Immature natural killer cell (primary cell): ENCODE measurements around the gene SUMF1. TPM values are rescaled to one million over a fixed set of nuclear protein-coding genes. Genes with fewer than 3 reads are reported as not detected.
"Not testable (repeated sequence)": the region's sequence is repeated elsewhere in the genome, so short reads cannot be mapped to it uniquely, and the experiment has no call there.

ENCODE experiments used
- DNase-seq, 3 donors: peaks; one replicate each; pipeline ENCODE4 v3.0.0; 2022; ENCODE audit warnings: mixed read lengths in 1 of 3
- H3K27ac Mint-ChIP-seq, 6 donors: one replicate each; pipeline ENCODE4 v1.8.0; 2020; ENCODE audit warnings: mixed read lengths in 6 of 6, mild to moderate bottlenecking in 5 of 6, inconsistent platforms in 4 of 6, moderate library complexity in 3 of 6
- H3K27me3 Mint-ChIP-seq, 3 donors: one replicate each; pipeline ENCODE4 v1.8.0; 2020 to 2021; ENCODE audit warnings: low read depth in 3 of 3, mild to moderate bottlenecking in 3 of 3, mixed read lengths in 3 of 3, moderate library complexity in 3 of 3, inconsistent platforms in 1 of 3
- H3K36me3 Mint-ChIP-seq, 3 donors: one replicate each; pipeline ENCODE4 v1.8.0; 2020; ENCODE audit warnings: mixed read lengths in 3 of 3, inconsistent platforms in 2 of 3, mild to moderate bottlenecking in 2 of 3
- H3K4me1 Mint-ChIP-seq, 2 donors: one replicate each; pipeline ENCODE4 v1.8.0; 2020; ENCODE audit warnings: inconsistent platforms in 2 of 2, mild to moderate bottlenecking in 2 of 2, mixed read lengths in 2 of 2, moderate library complexity in 1 of 2
- H3K4me3 Mint-ChIP-seq, 5 donors: one replicate each; pipeline ENCODE4 v1.8.0; 2020; ENCODE audit warnings: mild to moderate bottlenecking in 5 of 5, mixed read lengths in 5 of 5, inconsistent platforms in 3 of 5, moderate library complexity in 3 of 5
- H3K9me3 Mint-ChIP-seq, 6 donors: one replicate each; pipeline ENCODE4 v1.8.0; 2020; ENCODE audit warnings: mild to moderate bottlenecking in 6 of 6, mixed read lengths in 6 of 6, inconsistent platforms in 4 of 6, moderate library complexity in 3 of 6
- polyA plus RNA-seq, 3 donors: library from polyadenylated mRNA; unstranded; fragments of 300-500 nt; fragmentation: Illumina TruSeq; gene quantifications; one replicate each; pipeline ENCODE4 v1.2.3, GENCODE V29; 2021

The SUMF1 gene
- polyA plus RNA-seq, 3 donors from 2014 or later, result 38.3 to 79.9 (median 43.9) TPM

DNA sequence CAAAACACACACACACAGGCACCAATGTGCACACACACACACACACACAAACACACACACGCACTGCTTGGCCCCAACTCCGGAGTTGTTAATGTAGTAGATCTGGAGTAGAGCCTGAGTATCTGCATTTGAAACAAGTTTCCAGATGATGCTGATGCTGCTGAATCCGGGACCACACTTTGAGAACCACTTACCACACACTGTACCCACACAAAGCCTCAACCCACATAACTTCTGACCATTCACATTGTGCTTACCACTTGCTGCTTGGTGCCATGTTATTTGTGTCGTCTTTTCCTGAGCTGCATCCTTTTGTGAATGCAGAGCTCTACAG lies 127.0 kb downstream of the SUMF1 start:
- H3K4me3 Mint-ChIP-seq, result no peak overlapping the region
- no peak overlapping the region for H3K27ac Mint-ChIP-seq
- no peaks in the 10 kb centered on the region for H3K9me3 Mint-ChIP-seq
- peaks cover 6 to 9% of the 10 kb centered on the region in 2 donors for H3K4me1 Mint-ChIP-seq
- DNase-seq, result no peak
- H3K27me3 Mint-ChIP-seq, result no peaks in the 10 kb centered on the region
- H3K36me3 Mint-ChIP-seq, result peaks cover 0 to 5% (median 0%) of the 10 kb centered on the region in 3 donors

GRCh38 chr3:4338751-4339150 lies 128.3 kb downstream of the SUMF1 start:
- H3K27ac Mint-ChIP-seq, result no peak overlapping the region
- no peaks in the 10 kb centered on the region for H3K36me3 Mint-ChIP-seq
- H3K27me3 Mint-ChIP-seq, result no peaks in the 10 kb centered on the region

DNA sequence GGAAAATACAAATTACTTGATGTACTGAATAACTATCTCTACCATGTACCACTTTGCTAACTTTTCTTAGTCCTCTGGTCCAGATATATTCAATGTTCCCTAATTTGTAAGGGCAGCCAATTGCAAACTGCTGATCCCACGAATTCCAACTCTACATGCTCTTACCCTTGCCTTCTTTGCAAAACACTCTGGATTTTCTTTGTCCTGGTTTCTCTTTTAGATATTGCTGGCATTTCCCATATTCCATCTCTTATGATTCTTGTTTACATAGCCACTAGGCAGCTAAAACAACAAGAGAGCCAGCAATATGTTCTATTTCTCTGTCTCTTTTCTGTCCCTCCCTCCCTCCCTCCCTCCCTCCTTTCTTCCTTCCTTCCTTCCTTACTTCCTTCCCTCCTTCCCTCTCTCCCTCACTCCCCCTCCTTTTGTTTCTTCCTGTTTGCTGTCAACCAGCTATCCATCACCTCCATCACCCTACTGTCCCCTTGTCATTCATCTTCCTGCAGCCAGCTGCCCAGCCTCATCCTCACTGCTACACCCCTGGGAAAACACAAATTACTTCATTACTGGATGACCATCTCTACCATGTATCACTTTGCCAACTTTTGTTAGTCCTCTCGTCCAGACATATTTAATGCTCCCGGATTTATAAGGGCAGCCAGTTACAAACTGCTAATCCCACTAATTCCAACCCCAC lies 130.1 kb downstream of the SUMF1 start:
- Mint-ChIP-seq H3K4me3 (no peak overlapping the region), H3K4me1 (peaks cover 6 to 9% of the 10 kb centered on the region in 2 donors), H3K27ac (no peak overlapping the region), H3K27me3 (no peaks in the 10 kb centered on the region), H3K9me3 (no peaks in the 10 kb centered on the region), H3K36me3 (no peaks in the 10 kb centered on the region)
- DNase-seq, result no peak

More at GRCh38 chr3:4338751-4339150, 128.3 kb downstream of the SUMF1 start:
- Mint-ChIP-seq H3K4me3 (no peak overlapping the region), H3K4me1 (peaks cover 6 to 9% of the 10 kb centered on the region in 2 donors), H3K9me3 (no peaks in the 10 kb centered on the region)
- no peak for DNase-seq

DNA sequence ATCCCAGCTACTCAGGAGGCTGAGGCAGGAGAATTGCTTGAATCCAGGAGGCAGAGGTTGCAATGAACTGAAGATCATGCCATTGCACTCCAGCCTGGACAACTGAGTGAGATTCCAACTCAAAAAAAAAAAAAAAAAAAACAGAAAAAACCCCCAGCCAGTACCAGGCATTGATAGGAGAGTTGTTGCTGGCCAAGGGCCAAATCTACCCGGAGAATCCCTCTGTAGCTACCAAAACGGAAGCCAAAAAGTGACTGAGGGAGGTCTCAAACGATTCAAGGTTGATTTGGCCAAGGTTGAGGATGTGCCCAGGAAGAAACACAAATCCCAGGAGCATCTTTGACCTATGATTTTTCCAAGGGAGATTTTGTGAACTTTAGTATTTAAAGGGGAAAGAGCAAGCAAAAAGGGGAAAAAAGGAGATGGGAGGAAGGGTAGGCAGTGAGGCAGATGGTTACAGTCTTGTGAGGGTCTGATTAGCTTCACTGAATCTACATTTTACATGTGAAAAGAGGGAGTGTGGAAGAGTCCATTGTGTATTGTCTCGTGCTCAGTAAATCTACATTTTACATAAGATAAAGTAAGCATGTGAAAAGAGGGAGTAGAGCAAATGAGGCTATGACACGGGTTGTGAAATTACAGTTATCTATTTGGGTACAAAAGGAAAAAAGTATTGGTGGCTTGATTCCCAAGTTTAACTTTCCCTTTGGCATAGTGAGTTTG lies 131.1 kb downstream of the SUMF1 start:
- H3K36me3 Mint-ChIP-seq, result no peaks in the 10 kb centered on the region
- no peak overlapping the region for H3K27ac Mint-ChIP-seq
- no peak overlapping the region for H3K4me3 Mint-ChIP-seq
- peaks cover 6 to 9% of the 10 kb centered on the region in 2 donors for H3K4me1 Mint-ChIP-seq
- no peak for DNase-seq
- H3K9me3 Mint-ChIP-seq, result no peaks in the 10 kb centered on the region
- H3K27me3 Mint-ChIP-seq, result no peaks in the 10 kb centered on the region

- peaks cover 3 to 8% of the 10 kb centered on the region in 2 donors for H3K4me1 Mint-ChIP-seq
- H3K27ac Mint-ChIP-seq, result no peak overlapping the region
- H3K36me3 Mint-ChIP-seq, result peaks cover 7 to 8% (median 8%) of the 10 kb centered on the region in 3 donors
- H3K27me3 Mint-ChIP-seq, result no peaks in the 10 kb centered on the region
- no peak for DNase-seq
- peaks cover 0 to 8% (median 5%) of the 10 kb centered on the region in 6 donors for H3K9me3 Mint-ChIP-seq
- no peak overlapping the region for H3K4me3 Mint-ChIP-seq
These were observed 132.5 kb downstream of the SUMF1 start for GRCh38 chr3:4334548-4334947.

DNA sequence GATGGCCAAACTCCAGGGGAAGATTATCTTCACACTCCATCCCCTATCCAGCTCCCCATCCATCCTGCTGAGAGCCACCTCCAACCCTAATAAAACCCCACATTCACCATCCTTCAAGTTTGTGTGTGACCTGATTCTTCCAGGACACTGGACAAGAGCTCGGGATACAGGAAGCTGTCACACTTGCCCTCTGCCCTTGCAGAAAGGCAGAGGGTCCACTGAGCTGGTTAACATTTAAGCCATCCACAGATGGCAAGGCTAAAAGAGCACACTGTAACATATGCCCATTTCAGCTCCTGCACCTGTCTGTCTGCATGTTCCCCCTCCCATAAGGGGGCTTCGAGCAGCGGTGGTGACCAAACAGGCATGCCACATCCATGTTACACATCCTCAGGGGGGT lies 134.1 kb downstream of the SUMF1 start:
- Mint-ChIP-seq H3K4me3 (no peak overlapping the region), H3K4me1 (peaks cover 3 to 8% of the 10 kb centered on the region in 2 donors), H3K9me3 (peaks cover 0 to 16% (median 7%) of the 10 kb centered on the region in 6 donors), H3K27me3 (peaks cover 0 to 6% (median 0%) of the 10 kb centered on the region in 3 donors), H3K27ac (no peak overlapping the region), H3K36me3 (peaks cover 8 to 11% (median 10%) of the 10 kb centered on the region in 3 donors)
- no peak for DNase-seq

DNA sequence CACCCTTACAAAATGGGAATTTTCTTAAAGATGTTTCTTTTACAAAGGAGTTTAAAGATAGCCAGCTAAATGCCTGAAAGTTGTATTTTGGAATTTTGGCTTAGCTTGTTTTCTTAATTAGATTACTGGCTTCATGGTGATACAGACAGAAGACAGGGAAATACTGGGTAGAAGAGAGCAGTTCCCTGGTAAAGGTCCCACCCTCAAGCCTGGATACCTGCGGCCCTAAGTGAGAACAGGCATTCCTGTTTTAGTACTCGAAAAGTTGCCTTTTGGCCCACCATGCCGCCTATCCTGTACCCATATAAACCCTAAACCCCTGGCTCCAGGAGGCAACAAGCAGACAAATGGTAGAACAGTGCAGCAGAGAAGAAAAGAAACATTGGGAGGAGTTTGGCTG lies 134.5 kb downstream of the SUMF1 start:
- Mint-ChIP-seq H3K27me3 (peaks cover 0 to 6% (median 0%) of the 10 kb centered on the region in 3 donors), H3K4me3 (no peak overlapping the region), H3K36me3 (peaks cover 8 to 11% (median 10%) of the 10 kb centered on the region in 3 donors), H3K27ac (no peak overlapping the region), H3K9me3 (peaks cover 0 to 16% (median 8%) of the 10 kb centered on the region in 6 donors), H3K4me1 (peaks cover 3 to 8% of the 10 kb centered on the region in 2 donors)
- no peak for DNase-seq

GRCh38 chr3:4332111-4332510 lies 135.0 kb downstream of the SUMF1 start:
- Mint-ChIP-seq H3K9me3 (peaks cover 0 to 16% (median 8%) of the 10 kb centered on the region in 6 donors), H3K27me3 (peaks cover 0 to 6% (median 0%) of the 10 kb centered on the region in 3 donors), H3K27ac (no peak overlapping the region), H3K36me3 (peaks cover 9 to 13% (median 13%) of the 10 kb centered on the region in 3 donors), H3K4me3 (no peak overlapping the region), H3K4me1 (peaks cover 3 to 8% of the 10 kb centered on the region in 2 donors)
- DNase-seq, result no peak

DNA sequence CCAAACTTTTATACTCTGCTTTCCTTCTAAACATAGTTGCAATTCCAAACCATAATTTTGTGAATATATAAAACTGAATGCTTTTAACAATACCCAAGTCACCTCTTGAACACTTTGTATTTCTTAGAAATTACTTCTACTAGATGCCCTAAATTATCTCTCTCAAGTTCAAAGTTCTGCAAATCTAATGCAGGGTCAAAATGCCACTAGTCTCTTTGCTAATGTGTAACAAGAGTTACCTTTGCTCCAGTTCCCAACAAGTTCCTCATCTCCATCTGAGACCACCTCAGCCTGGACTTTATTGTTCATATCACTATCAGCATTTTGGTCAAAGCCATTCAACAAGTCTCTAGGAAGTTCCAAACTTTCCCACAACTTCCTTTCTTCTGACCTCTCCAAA lies 137.3 kb downstream of the SUMF1 start:
- DNase-seq, H3K4me3 Mint-ChIP-seq, H3K27ac Mint-ChIP-seq, H3K4me1 Mint-ChIP-seq, H3K27me3 Mint-ChIP-seq: not testable (repeated sequence)
- peaks cover 0 to 16% (median 8%) of the 10 kb centered on the region in 6 donors for H3K9me3 Mint-ChIP-seq
- peaks cover 11 to 15% (median 15%) of the 10 kb centered on the region in 3 donors for H3K36me3 Mint-ChIP-seq

DNA sequence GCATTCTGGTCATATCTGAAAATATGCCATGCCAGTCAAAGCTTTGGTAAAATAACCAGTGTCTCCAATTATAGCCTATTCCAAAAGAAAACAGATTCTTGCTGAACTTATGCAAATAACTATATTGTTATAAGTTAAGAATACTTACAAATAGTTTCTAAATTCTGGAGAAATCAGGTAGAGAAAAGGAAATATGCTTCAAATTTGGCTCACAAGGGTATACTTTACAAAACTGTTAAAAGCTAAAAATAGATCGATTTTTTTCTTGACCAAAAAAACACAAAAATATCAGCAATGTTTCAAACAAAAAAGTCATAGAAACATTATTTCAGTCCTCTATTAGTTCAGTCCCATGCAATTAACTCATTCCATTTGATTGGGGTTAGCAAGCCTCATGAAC lies 140.2 kb downstream of the SUMF1 start:
- no peak for DNase-seq
- Mint-ChIP-seq H3K27ac (no peak overlapping the region), H3K9me3 (peaks cover 0 to 16% (median 8%) of the 10 kb centered on the region in 6 donors)

GRCh38 chr3:4323246-4324027 lies 143.6 kb downstream of the SUMF1 start:
- H3K36me3 Mint-ChIP-seq, result peaks cover 5 to 9% (median 7%) of the 10 kb centered on the region in 3 donors
- H3K27ac Mint-ChIP-seq, result no peak overlapping the region
- peaks cover 0 to 2% (median 0%) of the 10 kb centered on the region in 3 donors for H3K27me3 Mint-ChIP-seq

More for the DNA sequence above, 140.2 kb downstream of the SUMF1 start:
- Mint-ChIP-seq H3K4me3 (no peak overlapping the region), H3K4me1 (peaks cover 3 to 8% of the 10 kb centered on the region in 2 donors), H3K36me3 (peaks cover 11 to 15% (median 15%) of the 10 kb centered on the region in 3 donors), H3K27me3 (peaks cover 0 to 6% (median 0%) of the 10 kb centered on the region in 3 donors)

GRCh38 chr3:4322635-4323034 lies 144.4 kb downstream of the SUMF1 start:
- Mint-ChIP-seq H3K9me3 (peaks cover 0 to 1% (median 0%) of the 10 kb centered on the region in 6 donors), H3K4me3 (no peak overlapping the region), H3K36me3 (peaks cover 7 to 8% (median 7%) of the 10 kb centered on the region in 3 donors), H3K27me3 (no peaks in the 10 kb centered on the region), H3K27ac (no peak overlapping the region), H3K4me1 (no peaks in the 10 kb centered on the region)
- DNase-seq, result no peak

More at GRCh38 chr3:4323246-4324027, 143.6 kb downstream of the SUMF1 start:
- H3K4me3 Mint-ChIP-seq, result no peak overlapping the region
- peaks cover 0 to 4% (median 1%) of the 10 kb centered on the region in 6 donors for H3K9me3 Mint-ChIP-seq
- no peak for DNase-seq
- H3K4me1 Mint-ChIP-seq, result no peaks in the 10 kb centered on the region

DNA sequence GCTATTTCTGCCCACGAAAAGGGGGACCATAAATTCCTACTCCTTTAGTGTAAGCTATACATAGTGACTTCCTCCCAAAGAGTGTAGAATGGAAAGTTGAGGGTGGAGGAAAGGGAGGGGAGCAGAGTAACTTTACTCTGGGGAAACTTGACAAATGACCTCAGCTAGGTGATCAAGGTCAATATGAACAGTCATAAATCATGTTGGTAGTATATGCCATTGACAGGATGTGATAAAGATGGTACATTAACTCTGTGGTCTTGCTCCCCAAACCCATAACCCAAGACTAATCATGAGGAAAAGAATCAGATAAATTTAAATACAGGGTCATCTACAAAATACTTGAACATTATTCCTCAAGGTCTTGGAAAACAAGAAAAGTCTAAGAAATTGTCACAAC lies 145.3 kb downstream of the SUMF1 start:
- peaks cover 3 to 8% (median 4%) of the 10 kb centered on the region in 3 donors for H3K36me3 Mint-ChIP-seq
- no peak overlapping the region for H3K4me3 Mint-ChIP-seq
- H3K27me3 Mint-ChIP-seq, result no peaks in the 10 kb centered on the region
- H3K4me1 Mint-ChIP-seq, result no peaks in the 10 kb centered on the region
- peaks cover 0 to 1% (median 0%) of the 10 kb centered on the region in 6 donors for H3K9me3 Mint-ChIP-seq
- H3K27ac Mint-ChIP-seq, result no peak overlapping the region
- DNase-seq, result no peak
